ENCODE data around the gene NEU4.

DNA sequence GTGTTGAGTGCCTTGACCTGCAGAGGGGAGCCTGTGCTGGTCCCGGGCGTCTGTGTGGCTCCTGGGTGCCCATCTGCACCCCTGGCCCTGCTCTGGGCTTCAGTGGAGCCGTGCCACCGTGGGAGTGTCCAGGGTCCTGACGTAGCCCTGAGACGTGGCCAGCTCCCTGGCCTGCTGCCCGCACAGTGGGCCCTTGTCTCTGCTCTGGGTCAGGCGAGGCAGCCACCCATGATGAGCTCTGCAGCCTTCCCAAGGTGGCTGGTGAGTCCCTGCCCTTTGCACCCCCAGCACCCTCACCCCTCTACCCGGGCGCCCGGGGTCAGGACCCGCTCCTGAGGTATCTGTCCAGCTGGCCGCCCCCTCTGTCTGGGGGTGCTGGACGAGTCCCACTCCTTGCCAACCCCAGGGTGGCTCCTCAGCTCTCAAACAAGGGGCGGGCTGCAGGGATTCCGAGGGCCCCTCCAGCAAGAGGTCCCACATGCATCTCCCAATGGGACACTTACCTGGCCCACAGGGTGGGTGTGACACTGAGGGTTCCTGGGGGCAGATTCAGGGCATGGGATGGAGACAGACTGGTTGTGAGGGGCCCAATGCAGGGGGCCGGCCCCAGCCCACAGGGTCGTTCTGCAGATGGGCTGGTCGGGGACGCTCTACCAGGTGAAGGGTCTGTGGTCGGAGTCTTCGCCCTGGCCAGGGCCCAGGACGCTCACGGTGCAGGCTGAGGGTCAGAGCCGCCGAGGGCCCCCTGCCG is 2.4 kb downstream of the NEU4 start:
- TF ChIP-seq, protein P1, sequence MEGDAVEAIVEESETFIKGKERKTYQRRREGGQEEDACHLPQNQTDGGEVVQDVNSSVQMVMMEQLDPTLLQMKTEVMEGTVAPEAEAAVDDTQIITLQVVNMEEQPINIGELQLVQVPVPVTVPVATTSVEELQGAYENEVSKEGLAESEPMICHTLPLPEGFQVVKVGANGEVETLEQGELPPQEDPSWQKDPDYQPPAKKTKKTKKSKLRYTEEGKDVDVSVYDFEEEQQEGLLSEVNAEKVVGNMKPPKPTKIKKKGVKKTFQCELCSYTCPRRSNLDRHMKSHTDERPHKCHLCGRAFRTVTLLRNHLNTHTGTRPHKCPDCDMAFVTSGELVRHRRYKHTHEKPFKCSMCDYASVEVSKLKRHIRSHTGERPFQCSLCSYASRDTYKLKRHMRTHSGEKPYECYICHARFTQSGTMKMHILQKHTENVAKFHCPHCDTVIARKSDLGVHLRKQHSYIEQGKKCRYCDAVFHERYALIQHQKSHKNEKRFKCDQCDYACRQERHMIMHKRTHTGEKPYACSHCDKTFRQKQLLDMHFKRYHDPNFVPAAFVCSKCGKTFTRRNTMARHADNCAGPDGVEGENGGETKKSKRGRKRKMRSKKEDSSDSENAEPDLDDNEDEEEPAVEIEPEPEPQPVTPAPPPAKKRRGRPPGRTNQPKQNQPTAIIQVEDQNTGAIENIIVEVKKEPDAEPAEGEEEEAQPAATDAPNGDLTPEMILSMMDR (IDR thresholded peaks at IDR 0.05): no peak
- no peak for TF ChIP-seq POLR2A (IDR thresholded peaks at IDR 0.05)

Data from testis (tissue), 2 donors.